Sigmoid colon (tissue), 4 donors: ENCODE results near the gene FMNL2.

Experiments
- CTCF ChIP-seq, 4 experiments: fragments of 450-650 bp in 3 of 4; fragments of 200-600 bp in 1 of 4; IDR thresholded peaks; one replicate each; pipeline ENCODE4 v1.5.1; 2016 to 2019; ENCODE audit warnings: antibody characterized with exemption in 4 of 4, mild to moderate bottlenecking in 3 of 4, moderate library complexity in 2 of 4
- POLR2A ChIP-seq, 2 donors: fragments of 450-650 bp; IDR thresholded peaks; one replicate each; pipeline ENCODE4 v1.6.1; 2016; ENCODE audit warnings: antibody characterized with exemption in 2 of 2, mild to moderate bottlenecking in 2 of 2, moderate library complexity in 2 of 2
- POLR2AphosphoS5 ChIP-seq, 4 donors: sonication (generic); formaldehyde crosslinking; IDR thresholded peaks; one replicate each; pipeline ENCODE4 v1.6.1; 2017; ENCODE audit warnings: antibody characterized with exemption in 4 of 4

GRCh38 chr2:152620985-152621384 lies 286.0 kb downstream of the FMNL2 start:
- TF ChIP-seq CTCF (IDR thresholded peaks at IDR 0.05) (no peak), POLR2AphosphoS5 (IDR thresholded peaks at IDR 0.05) (no peak), POLR2A (IDR thresholded peaks at IDR 0.05) (no peak)
